ENCODE measurements around the gene PLEKHM2.

- TF ChIP-seq CTCF (conservative IDR thresholded peaks at IDR 0.05; ENCODE audit: low read depth, low read length) (no peak), ELK1 (IDR thresholded peaks at IDR 0.05; ENCODE audit: borderline replicate concordance, low read depth, low read length) (no peak), POLR2A (IDR thresholded peaks at IDR 0.05; ENCODE audit: low read depth, low read length) (no peak), RFX5 (IDR thresholded peaks at IDR 0.05; ENCODE audit: low read depth, low read length) (no peak), RAD21 (IDR thresholded peaks at IDR 0.05; ENCODE audit: low read length) (no peak), CHD1 (IDR thresholded peaks at IDR 0.05; ENCODE audit: low read depth, low read length) (no peak), CEBPB (IDR thresholded peaks at IDR 0.05; ENCODE audit: low read depth, low read length) (no peak), MAZ (IDR thresholded peaks at IDR 0.05; ENCODE audit: borderline replicate concordance, low read depth, low read length) (no peak), MXI1 (IDR thresholded peaks at IDR 0.05; ENCODE audit: borderline replicate concordance, low read depth, low read length) (no peak)
Measured at GRCh38 chr1:15724949-15725880, 41.1 kb downstream of the PLEKHM2 start.

All from IMR-90 (cell line).